ENCODE data around the gene EMC10.

EMC10 gene

GRCh38 chr19:50480281-50481111, 4.2 kb downstream of the EMC10 start:
- no peak for DNase-seq

- no peak for DNase-seq
These were observed 5.2 kb downstream of the EMC10 start for GRCh38 chr19:50481351-50482149.

- no peak for DNase-seq
These were observed 6.1 kb downstream of the EMC10 start for GRCh38 chr19:50482271-50482855.

- DNase-seq = no peak
These were observed 6.6 kb downstream of the EMC10 start for GRCh38 chr19:50482916-50483315.

- DNase-seq = no peak
These were observed 9.1 kb downstream of the EMC10 start for GRCh38 chr19:50485284-50485955.

- DNase-seq = no peak
These were observed 10.7 kb downstream of the EMC10 start for GRCh38 chr19:50486823-50487515.

GRCh38 chr19:50488389-50489194, 12.3 kb downstream of the EMC10 start:
- no peak for DNase-seq

GRCh38 chr19:50489461-50490011, 13.2 kb downstream of the EMC10 start:
- DNase-seq = no peak

- no peak for DNase-seq
These were observed 14.1 kb downstream of the EMC10 start for GRCh38 chr19:50490411-50490811.

- DNase-seq = no peak
These were observed 14.7 kb downstream of the EMC10 start for GRCh38 chr19:50490991-50491472.

- DNase-seq = no peak
These were observed 16.2 kb downstream of the EMC10 start for GRCh38 chr19:50492303-50493052.

GRCh38 chr19:50493171-50493570, 16.9 kb downstream of the EMC10 start:
- DNase-seq = no peak

GRCh38 chr19:50494186-50495019, 18.1 kb downstream of the EMC10 start:
- DNase-seq = no peak

GRCh38 chr19:50495020-50495531, 18.8 kb downstream of the EMC10 start:
- no peak for DNase-seq

- no peak for DNase-seq
These were observed 20.1 kb downstream of the EMC10 start for GRCh38 chr19:50496189-50497021.

- DNase-seq = no peak
These were observed 20.7 kb downstream of the EMC10 start for GRCh38 chr19:50497022-50497405.

GRCh38 chr19:50498219-50499056, 22.1 kb downstream of the EMC10 start:
- DNase-seq = no peak

All from NK-92 treated with Interleukin-12 subunit alpha and Interleukin-12 subunit beta, amount 100 ng/mL, for 24 hours (cell line).